OCI-LY1 (cell line): ENCODE results near the gene GALNT13.

ENCODE experiments used
- EZH2 ChIP-seq: fragments of 200-600 bp; sonication (generic), shearing (Covaris generic); IDR thresholded peaks from 2 replicates; pipeline ENCODE4 v1.8.0; 2017; ENCODE audit warnings: borderline replicate concordance, mixed run types, mild to moderate bottlenecking, antibody characterized with exemption, low read length, moderate library complexity, mixed read lengths
- TF ChIP-seq, protein P1 (sequence below): fragments of 200-600 bp; sonication (generic), shearing (Covaris generic); IDR thresholded peaks from 2 replicates; pipeline ENCODE4 v1.5.1; 2017; ENCODE audit warnings: mild to moderate bottlenecking, antibody characterized with exemption, low read length, moderate library complexity, mixed read lengths

DNA sequence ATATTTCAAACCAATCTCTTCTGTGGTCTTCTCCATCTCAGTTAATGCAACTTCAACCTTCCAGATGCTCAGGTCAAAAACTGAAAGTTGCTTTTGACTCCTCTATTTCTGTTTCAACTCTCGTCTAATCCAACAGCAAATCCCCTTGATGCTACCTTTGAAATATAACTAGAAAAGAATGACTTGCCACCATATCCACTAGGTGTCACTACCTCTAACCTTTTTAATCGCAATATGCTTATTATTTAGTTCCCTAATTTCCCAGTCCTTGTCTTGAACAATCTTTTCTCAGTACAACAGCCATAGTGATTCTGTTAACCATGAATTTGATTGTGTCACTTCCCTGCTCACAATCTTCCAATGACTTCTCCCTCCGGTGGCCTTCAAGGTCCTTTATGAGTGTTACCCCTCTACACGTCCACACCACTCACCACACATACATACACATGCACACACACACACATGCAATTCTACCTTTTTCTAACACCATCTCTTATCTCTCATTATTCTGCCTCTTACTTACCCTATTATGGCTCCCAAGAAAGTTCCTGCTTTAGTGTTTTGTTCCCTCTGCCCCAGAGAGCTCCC, 581.3 kb downstream of the GALNT13 start:
- TF ChIP-seq EZH2 = no peak
- TF ChIP-seq, protein P1, sequence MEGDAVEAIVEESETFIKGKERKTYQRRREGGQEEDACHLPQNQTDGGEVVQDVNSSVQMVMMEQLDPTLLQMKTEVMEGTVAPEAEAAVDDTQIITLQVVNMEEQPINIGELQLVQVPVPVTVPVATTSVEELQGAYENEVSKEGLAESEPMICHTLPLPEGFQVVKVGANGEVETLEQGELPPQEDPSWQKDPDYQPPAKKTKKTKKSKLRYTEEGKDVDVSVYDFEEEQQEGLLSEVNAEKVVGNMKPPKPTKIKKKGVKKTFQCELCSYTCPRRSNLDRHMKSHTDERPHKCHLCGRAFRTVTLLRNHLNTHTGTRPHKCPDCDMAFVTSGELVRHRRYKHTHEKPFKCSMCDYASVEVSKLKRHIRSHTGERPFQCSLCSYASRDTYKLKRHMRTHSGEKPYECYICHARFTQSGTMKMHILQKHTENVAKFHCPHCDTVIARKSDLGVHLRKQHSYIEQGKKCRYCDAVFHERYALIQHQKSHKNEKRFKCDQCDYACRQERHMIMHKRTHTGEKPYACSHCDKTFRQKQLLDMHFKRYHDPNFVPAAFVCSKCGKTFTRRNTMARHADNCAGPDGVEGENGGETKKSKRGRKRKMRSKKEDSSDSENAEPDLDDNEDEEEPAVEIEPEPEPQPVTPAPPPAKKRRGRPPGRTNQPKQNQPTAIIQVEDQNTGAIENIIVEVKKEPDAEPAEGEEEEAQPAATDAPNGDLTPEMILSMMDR = peak; percentile 78
